Astrocyte of the spinal cord (primary cell): ENCODE measurements around the gene HEBP1.

ENCODE experiments used
- DNase-seq: peaks from one replicate; pipeline ENCODE4 v3.0.0; 2011; ENCODE audit warnings: low read depth, low spot score
- H3K4me3 ChIP-seq: 2 replicates; pipeline ENCODE4 v1.5.1; 2011; ENCODE audit warnings: low read depth, mild to moderate bottlenecking, low read length, moderate library complexity
- in situ Hi-C: cut with HindIII; loops from 2 replicates; pipeline ENCODE4 v1.10.0; 2017; ENCODE audit warnings: low sequenced_read_pairs
- TF ChIP-seq, protein P1 (sequence below): IDR thresholded peaks from 2 replicates; pipeline ENCODE4 v1.5.1; 2012; ENCODE audit warnings: low read depth, mild to moderate bottlenecking, low read length, inconsistent platforms

HEBP1 gene

DNA sequence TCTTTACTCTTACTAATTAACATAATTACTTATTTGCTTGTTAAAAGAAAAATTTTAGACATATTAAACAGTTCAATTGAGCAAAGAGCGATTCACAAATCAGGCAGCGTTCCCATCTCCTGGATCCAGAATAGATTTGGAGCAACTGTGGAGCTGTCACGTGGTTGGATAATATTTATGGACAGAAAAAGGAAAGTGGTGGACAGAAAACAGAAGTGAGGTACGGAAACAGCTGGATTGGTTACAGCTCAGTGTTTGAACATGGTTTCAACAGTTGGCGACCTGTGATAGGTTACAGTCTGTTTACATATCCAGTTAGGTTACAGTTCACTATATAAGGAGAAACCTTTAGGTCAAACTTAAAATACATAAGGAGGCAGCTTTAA is 24.5 kb upstream of the HEBP1 start:
- TF ChIP-seq, protein P1, sequence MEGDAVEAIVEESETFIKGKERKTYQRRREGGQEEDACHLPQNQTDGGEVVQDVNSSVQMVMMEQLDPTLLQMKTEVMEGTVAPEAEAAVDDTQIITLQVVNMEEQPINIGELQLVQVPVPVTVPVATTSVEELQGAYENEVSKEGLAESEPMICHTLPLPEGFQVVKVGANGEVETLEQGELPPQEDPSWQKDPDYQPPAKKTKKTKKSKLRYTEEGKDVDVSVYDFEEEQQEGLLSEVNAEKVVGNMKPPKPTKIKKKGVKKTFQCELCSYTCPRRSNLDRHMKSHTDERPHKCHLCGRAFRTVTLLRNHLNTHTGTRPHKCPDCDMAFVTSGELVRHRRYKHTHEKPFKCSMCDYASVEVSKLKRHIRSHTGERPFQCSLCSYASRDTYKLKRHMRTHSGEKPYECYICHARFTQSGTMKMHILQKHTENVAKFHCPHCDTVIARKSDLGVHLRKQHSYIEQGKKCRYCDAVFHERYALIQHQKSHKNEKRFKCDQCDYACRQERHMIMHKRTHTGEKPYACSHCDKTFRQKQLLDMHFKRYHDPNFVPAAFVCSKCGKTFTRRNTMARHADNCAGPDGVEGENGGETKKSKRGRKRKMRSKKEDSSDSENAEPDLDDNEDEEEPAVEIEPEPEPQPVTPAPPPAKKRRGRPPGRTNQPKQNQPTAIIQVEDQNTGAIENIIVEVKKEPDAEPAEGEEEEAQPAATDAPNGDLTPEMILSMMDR, result no peak
- no peak for DNase-seq
- in situ Hi-C loops, result no loop called here
- no peak overlapping the region for H3K4me3 ChIP-seq

DNA sequence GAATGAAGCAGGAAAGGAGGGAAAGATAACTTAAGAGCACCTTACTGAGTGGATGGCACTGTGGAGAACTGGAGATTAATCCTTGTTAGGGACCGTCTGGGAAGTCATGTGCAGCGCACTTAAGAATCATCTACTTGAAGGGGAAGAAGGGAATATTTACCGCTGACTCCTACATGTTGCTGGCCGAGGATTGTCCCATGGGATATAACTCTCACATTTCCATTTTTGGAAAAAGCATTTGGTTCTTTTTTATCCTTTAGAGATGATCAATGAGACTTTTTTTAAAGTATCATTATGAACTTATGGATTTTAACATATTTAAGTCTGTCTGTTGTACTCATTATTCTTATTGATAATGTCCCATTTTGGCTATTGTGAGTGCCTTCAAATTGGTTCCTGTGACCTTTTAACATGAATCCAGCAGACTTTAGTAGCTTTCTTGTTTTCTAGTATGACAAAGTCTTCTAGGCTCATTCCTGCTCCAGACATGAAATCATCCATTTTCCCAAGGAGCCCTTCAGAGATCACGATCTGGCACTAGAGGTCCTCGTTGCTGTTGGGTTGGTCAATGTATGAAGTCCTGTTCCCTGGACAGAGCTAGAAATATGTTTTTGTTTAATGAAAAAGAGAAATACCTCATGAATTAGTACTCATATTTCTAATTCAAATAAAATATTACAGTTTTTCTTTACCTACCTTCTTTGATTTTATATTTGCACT is 23.9 kb upstream of the HEBP1 start:
- in situ Hi-C loops, result no loop called here
- DNase-seq, result peak; percentile 77
- H3K4me3 ChIP-seq, result no peak overlapping the region
- TF ChIP-seq, protein P1, result peak; percentile 78

DNA sequence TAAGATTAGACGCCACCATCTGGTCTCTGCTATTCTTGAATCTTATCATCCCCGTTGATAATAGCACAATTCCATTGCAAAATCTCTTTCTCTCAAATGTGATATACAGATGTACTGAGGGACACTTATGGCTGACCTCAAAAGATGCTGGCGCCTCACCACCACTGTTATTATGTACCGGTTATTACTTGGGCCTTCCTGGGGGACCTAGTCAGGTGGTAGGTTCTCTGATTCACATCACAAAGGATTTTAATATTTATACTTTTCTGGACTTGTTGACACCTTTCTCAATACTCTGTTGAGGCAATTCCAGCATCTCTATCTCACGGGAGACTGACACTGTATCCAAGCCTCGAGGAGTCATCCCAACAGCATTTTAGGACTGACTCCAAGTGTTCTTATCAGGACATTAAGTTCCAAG is 22.8 kb upstream of the HEBP1 start:
- in situ Hi-C loops, result no loop called here
- no peak for DNase-seq
- TF ChIP-seq, protein P1, result no peak
- H3K4me3 ChIP-seq, result no peak overlapping the region

DNA sequence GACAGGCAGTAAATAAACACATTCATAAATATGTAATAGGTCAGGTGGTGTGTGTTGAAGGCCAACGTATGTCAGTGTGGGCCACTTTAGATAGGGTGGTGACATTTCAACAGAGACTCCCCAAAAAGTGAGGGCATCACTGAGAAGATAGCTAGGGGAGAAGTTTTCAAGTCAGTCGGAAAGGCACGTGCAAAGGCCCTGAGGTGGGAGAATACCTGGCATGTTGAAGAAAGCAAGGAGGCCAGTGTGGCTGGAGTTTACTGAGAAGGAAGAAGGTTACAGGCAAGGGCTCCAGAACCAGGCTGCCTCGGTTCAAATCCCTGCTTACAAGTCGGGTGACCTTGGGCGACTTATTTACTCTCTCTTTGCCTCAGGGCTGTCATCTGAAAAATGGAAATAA is 11.0 kb upstream of the HEBP1 start:
- no peak for DNase-seq
- in situ Hi-C loops, result no loop called here
- TF ChIP-seq, protein P1, result no peak
- no peak overlapping the region for H3K4me3 ChIP-seq

DNA sequence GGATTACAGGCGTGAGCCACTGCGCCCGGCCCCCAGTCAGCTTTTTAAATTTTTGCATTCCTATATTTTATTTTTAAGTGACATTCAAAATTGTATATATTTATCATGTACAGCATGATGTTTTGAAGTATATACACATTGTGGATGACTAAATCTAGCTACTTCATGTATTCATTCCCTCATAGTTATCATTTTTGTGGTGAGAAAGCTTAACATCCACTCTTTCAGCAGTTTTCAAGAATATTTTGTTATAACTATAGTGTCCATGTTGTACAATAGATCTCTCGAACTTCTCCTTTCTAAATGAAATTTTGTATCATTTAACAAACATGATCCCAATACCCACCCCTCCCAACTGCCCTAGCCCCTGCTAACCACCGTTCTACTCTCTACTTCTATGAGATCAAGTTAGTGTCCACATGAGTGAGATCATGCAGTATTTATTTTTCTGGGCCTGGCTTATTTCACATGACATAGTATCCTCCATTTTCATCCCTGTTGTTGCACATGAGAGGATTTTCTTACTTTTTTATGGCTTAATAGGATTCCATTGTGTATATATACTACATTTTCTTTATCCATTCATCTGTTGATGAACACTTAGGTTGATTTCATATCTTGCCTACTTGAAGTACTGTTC is 8.8 kb upstream of the HEBP1 start:
- DNase-seq, result no peak
- no peak overlapping the region for H3K4me3 ChIP-seq
- in situ Hi-C loops, result no loop called here
- TF ChIP-seq, protein P1, result no peak

DNA sequence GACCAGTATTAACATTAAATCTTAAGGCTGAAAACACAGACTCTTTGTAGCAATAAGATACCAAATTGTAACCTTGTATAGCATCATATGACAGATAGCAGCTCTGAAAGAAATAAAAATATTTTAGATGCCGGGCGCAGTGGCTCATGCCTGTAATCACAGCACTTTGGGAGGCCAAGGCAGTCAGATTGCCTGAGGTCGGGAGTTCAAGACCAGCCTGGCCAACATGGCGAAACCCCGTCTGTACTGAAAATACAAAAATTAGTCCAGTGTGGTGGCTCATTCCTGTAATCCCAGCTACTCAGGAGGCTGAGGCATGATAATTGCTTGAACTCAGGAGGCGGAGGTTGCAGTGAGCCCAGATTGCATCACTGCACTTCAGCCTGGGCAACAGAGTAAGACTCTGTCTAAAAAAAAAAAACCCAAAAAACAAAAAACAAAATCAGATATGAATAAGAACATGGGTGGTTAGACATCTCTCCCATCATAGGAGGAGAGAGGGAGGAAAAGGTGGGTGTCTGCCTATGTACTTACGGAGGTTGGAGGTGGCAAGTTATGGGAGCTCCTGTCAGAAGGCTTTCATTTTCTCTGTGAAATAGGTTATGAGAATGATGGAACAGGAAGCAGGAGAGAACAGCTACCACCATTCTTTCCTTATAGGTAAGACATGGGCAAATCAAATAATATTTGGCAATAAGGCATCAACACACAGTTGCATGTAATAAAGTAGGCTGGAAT is 7.6 kb upstream of the HEBP1 start:
- in situ Hi-C loops, result no loop called here
- no peak for DNase-seq
- TF ChIP-seq, protein P1, result no peak
- no peak overlapping the region for H3K4me3 ChIP-seq
